GM23248 (cell line): ENCODE results near the gene SLC7A8.

Experiments used
- EZH2 ChIP-seq: fragments of 200-600 bp; sonication (generic); IDR thresholded peaks from 2 replicates; pipeline ENCODE4 v1.6.1; 2018; ENCODE audit warnings: antibody characterized with exemption, mild to moderate bottlenecking; ENCODE audit not compliant: insufficient read depth, poor library complexity, severe bottlenecking
- EZH2phosphoT487 ChIP-seq: fragments of 200-600 bp; sonication (generic); IDR thresholded peaks from 2 replicates; pipeline ENCODE4 v1.6.1; 2018; ENCODE audit warnings: antibody characterized with exemption, moderate library complexity, mild to moderate bottlenecking, low read depth; ENCODE audit not compliant: insufficient read depth

DNA sequence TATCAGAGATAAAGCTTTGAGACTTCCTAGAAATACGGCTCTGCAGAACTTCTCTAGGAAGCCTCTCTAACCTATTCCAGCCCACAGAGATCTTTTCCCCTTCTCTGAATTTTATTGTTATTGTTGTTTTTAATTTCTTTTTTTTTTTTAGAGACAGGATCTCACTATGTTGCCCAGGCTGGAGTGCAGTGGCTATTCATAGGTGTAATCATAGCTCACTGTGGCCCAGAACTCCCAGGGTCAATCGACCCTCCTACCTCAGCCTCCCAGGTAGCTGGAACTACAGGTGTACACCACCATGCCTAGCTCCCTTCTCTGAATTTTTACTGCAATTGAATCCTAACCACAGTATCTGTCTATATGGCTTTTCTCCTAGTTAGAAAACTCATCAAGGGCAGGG, 19.6 kb downstream of the SLC7A8 start:
- no peak for TF ChIP-seq EZH2
- no peak for TF ChIP-seq EZH2phosphoT487
